ENCODE measurements around the gene PTGER4. TPM values are rescaled to one million over a fixed set of nuclear protein-coding genes. Genes with fewer than 3 reads are reported as not detected.
"Not testable (repeated sequence)": the region's sequence is repeated elsewhere in the genome, so short reads cannot be mapped to it uniquely, and the experiment has no call there.

PTGER4 gene
- total RNA-seq = 1.6 and 13.5 TPM in 2 replicates

GRCh38 chr5:40679913-40680681, at the start of gene PTGER4:
Gene PTGER4, plus strand, starts transcription at chr5:40679915. Its CDS starts 1,079 bp downstream, at chr5:40680994.
- no peak for DNase-seq (ENCODE audit: low read depth)

DNA sequence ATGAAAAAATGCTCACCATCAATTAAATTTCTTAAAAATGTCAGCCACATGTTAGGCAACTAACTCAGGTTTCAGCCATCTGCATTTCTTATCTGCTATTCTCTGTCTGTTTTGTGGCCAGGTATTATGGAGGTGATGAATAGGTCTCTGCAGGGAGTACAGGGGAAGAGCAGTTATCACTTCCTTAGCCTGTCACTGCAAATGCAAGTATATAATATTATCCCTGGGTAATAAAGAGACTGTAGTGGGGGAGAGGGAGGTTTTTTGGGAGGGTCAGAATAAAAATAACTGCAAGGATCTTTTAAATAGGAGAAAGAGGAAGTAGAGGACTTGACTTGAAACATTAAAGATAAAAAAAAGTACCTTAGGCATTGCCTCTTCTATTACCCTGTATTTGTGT, 49.6 kb upstream of the PTGER4 start:
- no peak for DNase-seq (ENCODE audit: low read depth)

- DNase-seq (ENCODE audit: low read depth) = no peak
Measured at GRCh38 chr5:40631236-40631635, 48.5 kb upstream of the PTGER4 start.

DNA sequence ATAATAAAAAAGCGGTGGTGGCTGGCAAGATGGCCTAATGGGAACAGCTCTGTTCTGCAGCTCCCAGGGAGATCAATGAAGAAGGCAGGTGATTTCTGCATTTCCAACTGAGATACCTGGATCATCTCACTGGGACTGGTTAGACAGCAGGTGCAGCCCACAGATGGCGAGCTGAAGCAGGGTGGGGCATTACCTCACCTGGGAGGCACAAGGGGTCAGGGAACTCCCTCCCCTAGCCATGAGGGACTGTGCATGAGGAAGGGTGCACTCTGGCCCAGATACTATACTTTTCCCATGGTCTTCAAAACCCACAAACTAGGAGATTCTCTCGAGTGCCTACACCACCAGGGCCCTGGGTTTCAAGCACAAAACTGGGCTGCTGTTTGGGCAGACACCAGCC, 45.6 kb upstream of the PTGER4 start:
- DNase-seq (ENCODE audit: low read depth) = no peak

DNA sequence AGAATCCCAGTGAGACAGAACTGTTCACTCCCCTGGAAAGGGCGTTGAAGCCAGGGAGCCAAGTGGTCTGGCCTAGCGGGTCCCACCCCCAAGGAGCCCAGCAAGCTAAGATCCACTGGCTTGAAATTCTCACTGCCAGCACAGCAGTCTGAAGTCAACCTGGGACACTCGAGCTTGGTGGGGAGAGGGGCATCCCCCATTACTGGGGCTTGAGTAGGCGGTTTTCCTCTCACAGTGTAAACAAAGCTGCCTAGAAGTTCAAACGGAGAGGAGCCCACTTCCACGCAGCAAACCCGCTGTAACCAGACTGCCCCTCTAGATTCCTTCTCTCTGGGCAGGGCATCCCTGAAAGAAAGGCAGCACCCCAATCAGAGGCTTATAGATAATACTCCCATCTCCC, 45.1 kb upstream of the PTGER4 start:
- no peak for DNase-seq (ENCODE audit: low read depth)

DNA sequence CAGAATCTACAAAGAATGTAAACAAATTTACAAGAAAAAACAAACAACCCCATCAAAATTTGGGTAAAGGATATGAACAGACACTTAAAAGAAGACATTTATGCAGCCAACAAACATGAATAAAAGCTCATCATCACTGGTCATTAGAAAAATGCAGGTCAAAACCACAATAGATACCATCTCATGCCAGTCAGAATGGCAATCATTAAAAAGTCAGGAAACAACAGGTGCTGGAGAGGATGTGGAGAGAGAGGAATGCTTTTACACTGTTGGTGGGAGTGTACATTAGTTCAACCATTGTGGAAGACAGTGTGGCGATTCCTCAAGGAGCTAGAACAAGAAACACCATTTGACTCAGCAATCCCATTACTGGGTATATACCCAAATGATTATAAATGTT, 40.2 kb upstream of the PTGER4 start:
- DNase-seq (ENCODE audit: low read depth) = not testable (repeated sequence)

GRCh38 chr5:40646266-40646665, 33.4 kb upstream of the PTGER4 start:
- DNase-seq (ENCODE audit: low read depth) = no peak

DNA sequence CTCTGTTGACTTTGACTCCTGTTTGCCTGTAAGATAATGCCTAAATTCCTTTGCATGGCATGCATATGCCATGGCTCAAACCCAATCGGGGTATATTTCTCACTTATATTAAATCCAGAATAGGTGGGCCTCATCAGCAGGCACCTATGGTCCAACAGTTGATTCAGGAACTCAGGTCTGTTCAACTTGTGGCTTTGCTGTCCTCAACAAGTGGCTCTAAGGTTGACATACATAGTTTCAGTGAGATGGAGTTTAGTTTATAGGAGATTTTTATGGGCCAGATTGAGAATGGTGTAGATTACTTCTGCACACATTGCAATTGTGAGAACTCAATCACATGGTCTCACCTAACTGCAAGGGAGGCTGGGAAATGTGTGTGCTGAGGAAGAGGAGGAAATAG, 31.6 kb upstream of the PTGER4 start:
- no peak for DNase-seq (ENCODE audit: low read depth)

DNA sequence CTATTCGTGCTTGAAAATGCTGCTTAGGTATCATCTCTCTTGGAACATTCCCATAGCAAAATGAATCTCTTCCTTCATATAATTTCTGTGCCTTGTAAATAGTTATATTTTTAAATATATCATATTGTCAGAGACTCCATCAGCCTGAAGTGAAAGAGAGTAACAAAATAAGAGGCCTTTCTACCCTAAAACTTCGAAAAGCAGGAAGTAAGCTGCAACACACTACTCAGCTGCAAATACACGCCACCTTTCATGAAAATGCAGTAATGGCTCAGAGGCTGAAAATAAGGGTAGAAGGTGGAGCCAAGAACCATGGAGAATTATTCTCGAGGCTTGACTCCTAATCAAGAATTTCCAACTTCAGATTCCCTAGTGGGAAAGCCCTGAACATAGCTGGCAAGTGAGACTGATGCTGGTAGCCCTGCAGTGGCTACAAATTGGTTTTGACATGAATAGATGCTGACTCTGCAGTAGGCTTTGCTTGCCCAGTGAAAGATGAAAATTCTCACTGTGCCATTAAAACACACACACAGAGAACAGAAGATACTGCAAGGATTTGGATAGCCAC, 30.2 kb upstream of the PTGER4 start:
- no peak for DNase-seq (ENCODE audit: low read depth)

DNA sequence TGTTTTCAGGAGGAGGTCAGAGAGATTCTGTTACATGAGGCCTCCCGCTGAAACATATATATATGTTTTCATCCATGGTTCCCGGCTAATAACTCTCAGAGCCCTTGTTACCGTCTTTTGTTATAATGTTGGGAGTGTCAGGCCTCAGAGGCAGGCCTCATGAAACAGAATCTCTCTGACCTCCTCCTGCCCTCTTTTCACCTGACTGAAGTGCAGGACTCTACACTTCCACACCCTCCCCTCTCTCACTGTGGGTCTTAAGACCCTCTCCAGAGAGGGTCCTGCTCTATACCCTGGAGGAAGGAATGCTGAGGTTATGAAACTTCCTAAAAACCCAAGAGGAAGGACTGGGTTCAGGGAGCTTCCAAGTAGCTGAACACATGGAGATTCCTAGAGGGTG, 28.5 kb upstream of the PTGER4 start:
- no peak for DNase-seq (ENCODE audit: low read depth)

DNA sequence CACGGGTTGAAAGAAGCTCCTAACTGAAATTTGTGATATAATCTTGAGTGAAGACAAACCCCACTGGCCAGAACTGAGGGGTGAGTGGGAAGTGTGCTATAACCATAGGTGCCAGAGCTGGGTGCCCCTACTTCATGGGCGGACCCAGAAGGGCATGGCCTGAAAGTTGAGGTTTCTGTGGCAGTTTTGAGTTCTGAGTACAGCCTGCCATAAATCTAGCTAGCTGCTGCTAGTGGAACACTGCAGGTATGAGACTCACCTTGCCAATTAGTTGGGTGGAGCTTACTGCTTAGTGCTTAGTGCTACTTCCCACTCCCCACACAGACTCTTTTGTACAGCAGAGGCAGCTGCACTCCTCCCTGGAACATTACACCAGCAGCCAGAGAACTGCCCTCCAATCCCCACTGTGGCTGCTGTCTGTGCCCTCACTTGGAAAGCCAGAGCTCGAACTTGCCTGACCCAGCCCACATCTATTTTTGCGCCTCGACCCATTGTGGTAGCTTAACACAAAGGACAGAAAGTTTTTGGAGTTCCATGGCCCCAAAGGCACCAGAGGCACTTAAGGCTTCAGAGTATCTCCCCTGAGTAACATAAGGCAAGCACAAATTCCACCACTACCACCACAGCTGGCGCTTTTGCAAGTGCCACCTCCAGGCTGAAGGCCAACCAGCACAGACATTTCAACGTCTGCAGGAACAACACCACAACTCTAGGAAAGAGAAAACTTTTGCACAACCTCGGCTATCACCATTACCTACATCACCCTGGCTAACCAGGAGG, 27.1 kb upstream of the PTGER4 start:
- DNase-seq (ENCODE audit: low read depth) = no peak

DNA sequence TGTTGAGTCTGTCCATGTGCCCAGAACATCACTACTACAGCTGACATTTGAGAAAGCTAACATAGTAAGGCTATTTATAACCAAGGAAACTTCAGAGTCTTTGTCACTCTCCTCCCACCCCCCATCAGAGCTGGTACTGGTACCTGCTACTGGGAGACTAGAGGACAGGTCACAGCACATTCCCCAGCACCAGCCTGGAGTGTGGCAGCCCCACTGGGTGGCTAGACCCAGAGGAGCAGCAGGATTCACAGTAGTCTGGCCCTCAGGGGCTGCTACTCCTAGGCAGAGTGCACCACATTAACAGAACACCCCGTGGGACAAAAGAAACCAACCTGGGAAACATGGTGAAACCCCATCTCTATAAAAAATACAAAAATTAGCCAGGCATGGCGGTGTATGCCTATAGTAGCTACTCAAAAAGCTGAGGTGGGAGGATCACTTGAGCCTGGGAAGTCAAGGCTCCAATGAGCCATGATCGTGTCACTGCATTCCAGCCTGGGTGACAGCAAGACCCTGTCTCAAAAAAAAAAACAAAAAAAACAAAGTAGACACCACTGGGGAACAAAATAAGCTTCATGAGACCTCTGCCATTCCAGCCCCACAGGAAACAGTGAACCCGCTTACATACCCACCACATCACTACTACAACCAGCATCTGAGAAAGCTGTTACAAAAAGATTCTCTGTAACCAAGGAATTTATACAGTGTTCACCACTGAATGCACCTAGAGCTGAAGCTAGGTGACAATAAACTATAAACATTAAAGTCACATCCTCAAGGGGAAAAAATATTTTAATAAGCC, 26.3 kb upstream of the PTGER4 start:
- no peak for DNase-seq (ENCODE audit: low read depth)

- no peak for DNase-seq (ENCODE audit: low read depth)
Measured at GRCh38 chr5:40654377-40654991, 25.2 kb upstream of the PTGER4 start.

GRCh38 chr5:40655138-40655537, 24.6 kb upstream of the PTGER4 start:
- no peak for DNase-seq (ENCODE audit: low read depth)

GRCh38 chr5:40656091-40656490, 23.6 kb upstream of the PTGER4 start:
- DNase-seq (ENCODE audit: low read depth) = not testable (repeated sequence)

DNA sequence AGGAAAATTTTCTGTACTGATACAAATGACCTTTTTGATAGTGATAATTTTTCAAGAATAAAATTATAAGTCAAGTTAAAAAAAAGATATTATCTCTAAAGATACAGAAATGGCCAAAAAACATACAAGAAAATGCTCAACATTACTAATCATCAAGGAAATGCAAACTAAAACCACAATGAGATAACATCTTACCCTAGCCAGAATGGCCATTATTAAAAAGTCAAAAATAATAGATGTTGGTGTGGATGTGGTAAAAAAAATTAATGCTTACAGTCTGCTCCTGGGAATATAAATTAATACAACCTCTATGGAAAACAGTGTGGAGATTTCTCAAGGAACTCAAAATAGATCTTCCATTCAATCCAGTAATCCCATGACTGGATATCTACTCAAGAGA, 22.9 kb upstream of the PTGER4 start:
- DNase-seq (ENCODE audit: low read depth) = no peak

DNA sequence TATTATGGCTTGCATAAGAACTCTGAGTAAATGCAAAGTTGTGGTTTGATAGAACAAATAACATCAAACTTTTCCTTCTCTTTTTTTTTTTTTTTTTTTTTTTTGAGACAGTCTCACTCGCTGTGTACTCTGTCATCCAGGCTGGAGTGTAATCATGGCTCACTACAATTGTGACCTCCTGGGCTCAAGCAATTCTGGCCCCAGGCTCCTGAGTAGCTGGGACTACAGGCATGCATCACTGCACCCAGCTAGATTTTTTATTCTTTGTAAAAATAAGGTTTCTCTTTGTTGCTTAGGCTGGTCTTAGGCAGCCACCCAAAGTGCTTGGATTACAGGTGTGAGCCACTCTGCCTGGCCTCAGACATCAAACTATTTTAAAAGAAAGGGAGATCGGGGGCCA, 19.0 kb upstream of the PTGER4 start:
- peak; percentile 67 for DNase-seq (ENCODE audit: low read depth)

- no peak for DNase-seq (ENCODE audit: low read depth)
Measured at GRCh38 chr5:40665635-40666298, 13.9 kb upstream of the PTGER4 start.

DNA sequence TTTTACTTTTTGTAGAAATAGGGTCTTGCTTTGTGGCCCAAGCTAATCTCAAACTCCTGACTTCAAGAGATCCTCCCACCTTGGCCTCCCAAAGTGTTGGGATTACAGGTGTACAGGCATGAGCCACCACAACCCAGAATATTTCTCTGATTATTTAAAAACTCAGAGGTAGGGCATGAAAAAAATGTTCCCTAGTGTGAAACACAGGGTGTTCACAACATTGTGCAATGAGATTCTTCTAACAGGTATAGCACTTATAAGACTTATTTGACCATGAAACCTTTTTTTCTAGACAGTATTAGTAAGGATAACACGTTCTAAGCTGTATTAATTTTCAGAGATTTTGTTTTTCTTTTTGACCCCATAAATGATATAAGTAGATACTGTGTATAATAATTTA, 13.1 kb upstream of the PTGER4 start:
- no peak for DNase-seq (ENCODE audit: low read depth)

GRCh38 chr5:40667161-40667663, 12.5 kb upstream of the PTGER4 start:
- no peak for DNase-seq (ENCODE audit: low read depth)
